Glutamatergic neuron (in vitro differentiated cells): ENCODE data around the gene TTC1. TPM values are rescaled to one million over a fixed set of nuclear protein-coding genes. Genes with fewer than 3 reads are reported as not detected.

ENCODE experiments used
- DNase-seq: peaks from one replicate; pipeline ENCODE4 v3.0.0; 2022
- H3K27ac Mint-ChIP-seq: one replicate; pipeline ENCODE4 v1.8.0; 2020; ENCODE audit warnings: mild to moderate bottlenecking, mixed read lengths, inconsistent platforms; ENCODE audit not compliant: unreplicated experiment
- H3K27me3 Mint-ChIP-seq: one replicate; pipeline ENCODE4 v1.8.0; 2020; ENCODE audit warnings: mild to moderate bottlenecking, moderate library complexity, mixed read lengths, inconsistent platforms; ENCODE audit not compliant: unreplicated experiment
- H3K36me3 Mint-ChIP-seq: one replicate; pipeline ENCODE4 v1.8.0; 2020; ENCODE audit warnings: mild to moderate bottlenecking, mixed read lengths, inconsistent platforms; ENCODE audit not compliant: unreplicated experiment
- H3K4me1 Mint-ChIP-seq: one replicate; pipeline ENCODE4 v1.8.0; 2020; ENCODE audit warnings: mild to moderate bottlenecking, low read depth, mixed read lengths, inconsistent platforms; ENCODE audit not compliant: unreplicated experiment
- H3K4me3 Mint-ChIP-seq: one replicate; pipeline ENCODE4 v1.8.0; 2020; ENCODE audit warnings: mild to moderate bottlenecking, mixed read lengths, inconsistent platforms; ENCODE audit not compliant: unreplicated experiment
- H3K9me3 Mint-ChIP-seq: one replicate; pipeline ENCODE4 v1.8.0; 2020; ENCODE audit warnings: mild to moderate bottlenecking, moderate library complexity, mixed read lengths, inconsistent platforms; ENCODE audit not compliant: unreplicated experiment
- total RNA-seq: library from RNA; stranded (reverse); fragmentation: NEBNext Ultra II Directional; extraction: Animal tissue kit (Norgen Biotek cat#: 25700); gene quantifications from one replicate; pipeline ENCODE4 v1.2.1, GENCODE V29; 2021; ENCODE audit not compliant: unreplicated experiment
- TF ChIP-seq, protein P1 (sequence below): fragments of 200-600 bp; sonication (generic); IDR thresholded peaks from one replicate; pipeline ENCODE4 v1.5.0; 2021; ENCODE audit not compliant: partially characterized antibody, unreplicated experiment

TTC1 gene
- total RNA-seq, 1 donor from 2014 or later: 41.0 TPM

DNA sequence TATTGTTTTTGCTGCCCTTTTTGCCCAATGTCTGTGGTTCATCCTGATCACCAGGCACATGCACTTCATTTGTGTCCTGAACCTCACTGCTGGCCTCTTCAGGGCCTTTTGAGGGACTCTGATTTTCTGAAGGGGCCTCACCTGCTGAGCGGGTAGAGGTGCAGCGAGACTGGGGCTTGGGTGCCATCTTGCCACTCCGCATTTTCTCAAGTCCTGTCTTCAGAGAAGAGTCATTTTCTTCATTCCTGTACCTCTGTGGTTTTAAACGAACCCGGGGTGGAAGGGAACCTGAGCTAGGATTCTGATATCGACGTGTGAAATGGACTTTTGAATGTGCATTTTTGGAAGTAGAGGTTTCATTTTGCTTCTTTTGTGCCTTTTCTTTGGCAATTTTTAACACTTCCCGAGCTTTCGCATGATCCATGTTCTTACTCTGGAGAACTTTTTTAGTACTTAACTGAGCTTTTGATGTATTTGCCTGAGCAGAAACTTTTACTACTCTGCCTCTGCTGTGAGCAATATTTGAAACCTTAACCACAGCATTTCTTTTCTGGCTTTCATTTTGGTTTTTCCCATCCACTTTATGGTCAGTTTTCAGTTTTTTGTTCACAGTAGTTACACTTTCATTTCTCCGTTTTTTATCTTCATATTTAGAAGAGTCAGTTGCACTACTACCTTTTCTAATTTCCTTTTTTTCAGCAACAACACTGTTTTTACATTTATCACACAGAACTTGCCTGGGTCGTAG lies 84.2 kb downstream of the TTC1 start:
- Mint-ChIP-seq H3K9me3 (peaks cover 6% of the 10 kb centered on the region), H3K27me3 (peaks cover 5% of the 10 kb centered on the region), H3K4me1 (peaks cover 32% of the 10 kb centered on the region), H3K4me3 (no peak overlapping the region), H3K27ac (peak overlapping the region; percentile 25), H3K36me3 (no peaks in the 10 kb centered on the region)
- no peak for DNase-seq
- TF ChIP-seq, protein P1, sequence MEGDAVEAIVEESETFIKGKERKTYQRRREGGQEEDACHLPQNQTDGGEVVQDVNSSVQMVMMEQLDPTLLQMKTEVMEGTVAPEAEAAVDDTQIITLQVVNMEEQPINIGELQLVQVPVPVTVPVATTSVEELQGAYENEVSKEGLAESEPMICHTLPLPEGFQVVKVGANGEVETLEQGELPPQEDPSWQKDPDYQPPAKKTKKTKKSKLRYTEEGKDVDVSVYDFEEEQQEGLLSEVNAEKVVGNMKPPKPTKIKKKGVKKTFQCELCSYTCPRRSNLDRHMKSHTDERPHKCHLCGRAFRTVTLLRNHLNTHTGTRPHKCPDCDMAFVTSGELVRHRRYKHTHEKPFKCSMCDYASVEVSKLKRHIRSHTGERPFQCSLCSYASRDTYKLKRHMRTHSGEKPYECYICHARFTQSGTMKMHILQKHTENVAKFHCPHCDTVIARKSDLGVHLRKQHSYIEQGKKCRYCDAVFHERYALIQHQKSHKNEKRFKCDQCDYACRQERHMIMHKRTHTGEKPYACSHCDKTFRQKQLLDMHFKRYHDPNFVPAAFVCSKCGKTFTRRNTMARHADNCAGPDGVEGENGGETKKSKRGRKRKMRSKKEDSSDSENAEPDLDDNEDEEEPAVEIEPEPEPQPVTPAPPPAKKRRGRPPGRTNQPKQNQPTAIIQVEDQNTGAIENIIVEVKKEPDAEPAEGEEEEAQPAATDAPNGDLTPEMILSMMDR: no peak

DNA sequence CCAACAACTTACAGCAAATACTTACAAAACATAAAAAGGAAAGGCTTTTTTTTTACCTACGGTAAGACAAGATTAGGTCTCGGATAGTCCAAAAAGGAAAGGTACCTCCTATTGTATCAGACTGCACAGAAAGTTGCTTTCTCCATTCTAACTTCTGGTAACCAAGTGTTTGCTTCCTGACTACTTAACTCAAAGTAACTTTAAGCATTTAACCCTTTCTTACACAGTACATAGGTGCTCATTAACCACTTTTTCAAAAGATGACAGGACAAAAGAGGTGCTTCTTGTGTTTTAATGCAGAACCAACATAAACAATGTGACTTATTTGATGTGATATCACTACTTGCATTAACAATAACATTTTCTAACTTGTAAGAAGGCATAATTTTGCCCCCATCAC lies 87.2 kb downstream of the TTC1 start:
- DNase-seq: no peak
- H3K36me3 Mint-ChIP-seq: no peaks in the 10 kb centered on the region
- TF ChIP-seq, protein P1: no peak
- H3K27me3 Mint-ChIP-seq: peaks cover 5% of the 10 kb centered on the region
- no peak overlapping the region for H3K27ac Mint-ChIP-seq
- H3K4me3 Mint-ChIP-seq: no peak overlapping the region
- peaks cover 27% of the 10 kb centered on the region for H3K4me1 Mint-ChIP-seq
- peaks cover 6% of the 10 kb centered on the region for H3K9me3 Mint-ChIP-seq

DNA sequence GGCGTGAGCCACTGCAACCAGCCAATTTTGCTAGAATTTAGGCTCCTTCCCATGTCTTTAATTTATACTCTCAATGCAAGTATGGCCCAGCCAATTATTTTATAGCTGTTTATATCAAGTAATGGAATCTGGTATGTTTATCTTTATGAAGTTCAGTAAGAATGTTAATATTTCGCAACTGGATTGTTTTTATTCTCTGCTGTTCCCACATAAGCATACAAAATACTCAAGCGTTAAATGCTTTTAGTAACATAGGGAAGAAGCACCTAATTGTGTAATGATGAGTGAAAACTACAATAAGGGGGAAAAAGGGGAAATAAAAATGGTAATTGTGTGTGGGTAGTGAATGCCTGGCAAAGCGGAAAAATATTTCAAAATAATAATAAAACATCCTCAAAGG lies 89.1 kb downstream of the TTC1 start:
- Mint-ChIP-seq H3K27me3 (peaks cover 5% of the 10 kb centered on the region), H3K36me3 (no peaks in the 10 kb centered on the region), H3K4me1 (peaks cover 15% of the 10 kb centered on the region), H3K4me3 (no peak overlapping the region), H3K27ac (no peak overlapping the region), H3K9me3 (peaks cover 1% of the 10 kb centered on the region)
- TF ChIP-seq, protein P1: no peak
- no peak for DNase-seq

DNA sequence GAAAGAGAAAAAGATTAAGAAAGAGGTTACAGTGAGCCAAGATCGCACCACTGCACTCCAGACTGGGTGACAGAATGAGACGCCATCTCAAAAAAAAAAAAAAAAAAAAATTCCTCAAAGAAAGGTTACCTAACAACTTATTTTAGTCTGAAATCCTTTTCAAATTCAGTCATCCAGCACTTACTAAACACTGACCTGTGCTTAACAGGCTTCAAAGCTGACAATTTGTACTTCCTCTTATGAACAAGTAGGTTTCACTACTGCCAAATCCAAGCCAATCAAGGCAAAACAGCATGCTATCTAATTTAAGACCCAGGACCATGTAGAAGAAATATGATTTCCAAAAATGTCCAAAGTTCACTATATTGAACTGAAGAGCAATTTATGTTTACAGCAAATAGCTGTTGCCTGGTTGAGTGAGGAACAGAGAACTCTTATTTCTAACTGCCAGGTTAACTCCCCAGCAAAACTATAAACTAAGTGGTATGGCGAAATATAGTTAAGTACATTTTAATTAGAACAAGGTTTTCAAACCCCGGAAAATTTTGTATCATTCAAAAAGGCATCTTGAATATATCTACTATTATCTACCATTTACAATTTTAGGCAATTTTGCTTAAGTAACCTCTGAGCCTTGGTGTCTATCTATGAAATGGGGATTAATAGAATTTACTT lies 96.9 kb downstream of the TTC1 start:
- TF ChIP-seq, protein P1: no peak
- Mint-ChIP-seq H3K27ac (peak overlapping the region; percentile 52), H3K36me3 (peaks cover 4% of the 10 kb centered on the region)

DNA sequence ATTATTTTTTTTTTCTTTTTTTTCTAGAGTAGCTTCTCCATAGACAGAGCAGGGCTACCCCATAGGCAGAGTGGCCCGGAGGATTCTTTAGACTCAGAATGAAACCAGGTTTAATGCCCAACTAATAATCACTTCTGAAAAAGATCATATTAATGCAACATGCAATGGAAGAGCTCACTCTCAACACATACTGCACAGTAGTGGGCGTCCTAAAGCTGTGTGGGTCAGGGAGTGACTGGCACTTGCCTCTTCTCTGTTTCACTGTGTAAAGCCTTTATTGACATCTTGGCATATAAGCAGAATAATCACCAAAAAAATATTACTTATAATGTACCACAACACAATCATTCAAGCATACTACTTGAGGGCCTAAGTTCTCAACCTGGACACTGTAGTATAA lies 99.2 kb downstream of the TTC1 start:
- H3K9me3 Mint-ChIP-seq: no peaks in the 10 kb centered on the region
- no peak overlapping the region for H3K27ac Mint-ChIP-seq
- TF ChIP-seq, protein P1: no peak
- H3K27me3 Mint-ChIP-seq: peaks cover 3% of the 10 kb centered on the region
- peaks cover 4% of the 10 kb centered on the region for H3K36me3 Mint-ChIP-seq
- peaks cover 10% of the 10 kb centered on the region for H3K4me1 Mint-ChIP-seq
- H3K4me3 Mint-ChIP-seq: no peak overlapping the region
- DNase-seq: no peak

More for the DNA sequence above, 96.9 kb downstream of the TTC1 start:
- H3K4me3 Mint-ChIP-seq: no peak overlapping the region
- DNase-seq: no peak
- peaks cover 10% of the 10 kb centered on the region for H3K4me1 Mint-ChIP-seq
- no peaks in the 10 kb centered on the region for H3K9me3 Mint-ChIP-seq
- peaks cover 3% of the 10 kb centered on the region for H3K27me3 Mint-ChIP-seq
